Measurements from ENCODE around the gene BCL6B.
"Not testable (repeated sequence)": the region's sequence is repeated elsewhere in the genome, so short reads cannot be mapped to it uniquely, and the experiment has no call there.

BCL6B gene

GRCh38 chr17:7022781-7023571 lies at the start of gene BCL6B:
BCL6B (plus strand) TSS chr17:7023050; CDS start chr17:7023672, 622 bp downstream.
- DNase-seq, result no peak

GRCh38 chr17:6979440-6979839 lies 43.4 kb upstream of the BCL6B start:
- not testable (repeated sequence) for DNase-seq

- no peak for DNase-seq
Observed at GRCh38 chr17:6981426-6981825, 41.4 kb upstream of the BCL6B start.

DNA sequence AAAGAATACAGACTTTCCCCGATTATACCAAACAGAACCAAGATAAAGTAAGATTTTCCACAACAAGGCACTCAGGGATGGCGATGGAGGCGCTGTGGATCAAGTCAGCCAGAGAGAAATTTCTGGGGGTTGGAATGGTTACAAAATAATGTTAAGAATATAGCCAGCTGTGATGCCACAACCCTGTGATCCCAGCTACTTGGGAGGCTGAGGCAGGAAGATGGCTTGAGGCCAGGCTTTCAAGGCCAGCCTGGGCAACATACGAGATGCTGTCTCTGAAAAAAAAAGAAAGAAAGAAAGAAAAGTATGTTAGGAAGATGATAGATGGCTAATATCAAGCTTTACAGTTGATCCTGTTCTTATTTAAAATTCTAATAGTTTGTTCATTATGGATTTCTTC lies 37.6 kb upstream of the BCL6B start:
- no peak for DNase-seq

DNA sequence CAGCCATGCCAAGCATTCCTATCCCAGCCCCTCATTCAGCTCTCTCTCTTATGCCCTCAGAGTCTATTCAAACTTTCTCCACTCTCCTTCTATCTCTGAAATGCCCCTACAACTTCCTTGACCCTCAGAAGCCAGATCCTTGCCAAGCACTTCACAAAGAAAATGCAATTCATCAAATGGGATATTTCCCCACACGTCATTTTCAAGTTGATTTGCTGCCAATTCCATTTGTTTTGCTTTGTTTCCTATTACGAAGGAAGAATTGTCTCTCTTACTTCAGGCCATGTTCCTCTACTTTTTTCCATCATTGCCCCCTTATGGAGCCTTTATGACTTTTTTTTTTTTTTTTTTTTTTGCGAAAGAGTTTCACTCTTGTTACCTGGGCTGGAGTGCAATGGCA lies 36.2 kb upstream of the BCL6B start:
- DNase-seq, result no peak

DNA sequence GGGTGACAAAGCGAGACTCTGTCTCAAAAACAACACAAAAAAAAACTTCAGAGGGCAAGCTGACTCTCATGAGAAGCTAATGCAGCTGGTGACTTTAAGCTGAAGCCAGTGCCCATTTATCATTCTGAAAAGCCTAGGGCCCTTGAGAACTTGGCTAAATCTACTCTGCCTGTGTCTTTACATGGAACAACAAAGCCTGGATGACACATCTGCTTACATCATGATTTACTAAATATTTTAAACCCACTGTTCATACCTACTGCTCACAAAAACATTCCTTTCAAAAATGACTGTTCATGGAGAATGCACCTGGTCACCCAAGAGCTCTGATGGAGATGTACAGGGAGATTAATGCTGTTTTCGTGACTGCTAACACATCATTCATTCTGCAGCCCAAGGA lies 33.1 kb upstream of the BCL6B start:
- DNase-seq, result no peak

DNA sequence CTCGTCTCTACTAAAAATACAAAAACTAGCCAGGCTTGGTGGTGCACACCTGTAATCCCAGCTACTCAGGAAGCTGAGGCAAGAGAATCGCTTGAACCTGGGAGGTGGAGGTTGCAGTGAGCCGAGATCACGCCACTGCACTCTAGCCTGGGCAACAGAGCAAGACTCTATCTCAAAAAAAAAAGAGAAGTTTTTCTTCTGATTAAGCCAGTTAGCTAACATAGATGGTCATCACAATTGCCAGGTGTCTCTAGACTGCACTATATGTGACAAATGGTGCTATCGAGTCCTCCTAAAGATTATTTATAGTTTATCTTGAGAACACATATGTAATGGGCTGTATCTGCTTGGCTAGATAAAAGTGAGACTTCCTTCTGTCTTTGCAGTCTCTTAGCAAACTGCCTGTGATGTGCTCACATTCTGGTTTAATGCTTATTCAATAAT lies 29.2 kb upstream of the BCL6B start:
- DNase-seq, result not testable (repeated sequence)

DNA sequence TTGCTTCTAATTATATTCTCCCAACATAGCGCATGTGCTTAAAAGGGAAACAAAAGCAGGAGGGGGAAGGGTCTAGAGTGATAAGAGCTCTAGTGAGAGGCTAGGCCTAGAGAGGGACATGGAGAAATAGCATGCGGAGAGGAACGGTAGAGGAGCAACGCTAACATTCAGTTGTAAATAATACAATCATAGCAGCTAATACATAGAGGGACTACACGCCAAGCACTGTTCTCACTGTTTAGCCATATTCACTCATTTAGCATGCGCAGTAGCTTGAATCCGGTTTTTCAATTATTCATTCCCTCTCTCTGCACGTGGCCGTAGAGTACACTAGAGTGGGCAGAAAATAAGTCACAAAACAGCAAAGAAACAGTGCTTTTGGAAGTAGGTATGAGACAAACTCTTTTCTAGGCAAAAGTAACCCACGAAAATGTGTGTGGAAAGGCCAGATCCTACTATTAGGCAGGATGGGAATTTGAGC lies 28.7 kb upstream of the BCL6B start:
- no peak for DNase-seq

DNA sequence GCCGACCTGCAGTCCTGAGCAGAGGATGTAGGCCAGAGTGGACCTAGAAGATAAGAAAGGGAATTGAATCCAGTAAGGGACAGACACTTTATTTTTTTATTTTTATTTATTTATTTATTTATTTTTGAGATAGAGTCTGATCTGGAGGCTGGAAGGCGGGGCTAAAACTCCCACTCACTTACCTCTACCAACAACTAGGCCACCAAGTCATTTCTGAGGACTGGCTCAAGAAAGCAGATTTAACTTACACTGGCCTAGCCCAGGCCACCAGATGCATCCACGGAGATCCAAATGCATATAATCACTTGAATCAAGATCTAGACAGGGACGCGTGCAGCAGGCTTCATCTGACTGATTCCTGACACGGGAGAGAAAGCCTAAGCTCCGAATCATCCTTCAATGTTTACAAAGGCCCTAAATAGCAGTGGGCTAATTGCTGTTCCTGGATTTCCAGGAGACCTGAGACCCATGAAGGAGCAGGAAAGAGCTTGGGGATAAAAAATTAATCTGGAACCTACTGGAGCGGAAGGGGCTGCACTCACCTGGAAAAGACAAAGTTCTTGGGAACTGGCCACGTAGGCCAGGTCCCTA lies 28.1 kb upstream of the BCL6B start:
- DNase-seq, result no peak

GRCh38 chr17:6995500-6996255 lies 27.2 kb upstream of the BCL6B start, which contains the start of gene ALOX12:
ALOX12 (plus strand) TSS chr17:6996049; CDS start chr17:6996118, 69 bp downstream.
- peak; percentile 1 for DNase-seq

GRCh38 chr17:6996256-6997011 lies 26.4 kb upstream of the BCL6B start:
- no peak for DNase-seq

DNA sequence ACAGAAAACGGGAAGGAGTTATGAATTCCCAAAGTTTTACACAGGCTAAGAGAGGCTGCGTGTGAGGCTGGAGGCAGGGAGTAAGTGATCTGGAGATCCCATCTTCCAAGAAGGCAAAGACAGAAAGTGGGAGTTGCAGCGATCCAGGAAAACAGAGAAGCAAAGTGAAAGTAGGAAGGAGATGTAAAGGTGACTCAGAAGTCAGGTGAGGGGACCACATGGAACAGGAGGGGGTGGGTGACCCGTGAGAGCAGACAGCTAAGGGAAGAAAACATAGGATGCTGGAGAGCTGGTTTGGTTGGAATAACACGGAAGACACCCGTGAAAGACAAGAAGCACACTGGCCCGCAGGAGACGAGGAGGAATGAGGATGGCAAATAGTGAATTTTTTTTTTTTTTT lies 25.7 kb upstream of the BCL6B start:
- DNase-seq, result no peak

- DNase-seq, result no peak
Observed at GRCh38 chr17:6998855-6999508, 23.9 kb upstream of the BCL6B start.

DNA sequence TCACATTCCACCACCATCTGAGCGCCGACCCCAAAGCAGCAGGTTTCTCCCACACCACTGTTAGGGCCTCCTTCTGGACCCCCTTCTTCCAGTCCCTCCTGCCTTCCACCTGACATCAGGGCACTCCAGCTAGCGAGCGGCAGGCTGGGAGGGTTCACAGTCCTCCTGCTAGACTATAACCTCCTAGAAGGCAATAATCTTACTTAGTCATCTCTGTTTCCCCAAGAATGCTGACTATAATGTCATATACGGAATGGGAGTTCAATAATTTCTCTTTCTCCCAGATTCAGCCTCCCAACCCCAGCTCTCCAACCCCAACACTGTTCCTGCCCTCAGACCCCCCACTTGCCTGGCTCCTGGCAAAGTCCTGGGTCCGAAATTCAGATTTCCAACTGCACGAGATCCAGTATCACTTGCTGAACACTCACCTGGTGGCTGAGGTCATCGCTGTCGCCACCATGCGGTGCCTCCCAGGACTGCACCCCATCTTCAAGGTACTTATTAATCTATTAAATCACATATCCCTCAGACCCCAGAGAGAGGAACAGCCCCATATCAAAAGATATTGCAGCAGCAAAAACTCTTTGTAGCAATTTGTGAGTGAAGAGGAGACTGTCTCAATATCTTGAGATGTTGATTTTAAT lies 21.4 kb upstream of the BCL6B start:
- no peak for DNase-seq

DNA sequence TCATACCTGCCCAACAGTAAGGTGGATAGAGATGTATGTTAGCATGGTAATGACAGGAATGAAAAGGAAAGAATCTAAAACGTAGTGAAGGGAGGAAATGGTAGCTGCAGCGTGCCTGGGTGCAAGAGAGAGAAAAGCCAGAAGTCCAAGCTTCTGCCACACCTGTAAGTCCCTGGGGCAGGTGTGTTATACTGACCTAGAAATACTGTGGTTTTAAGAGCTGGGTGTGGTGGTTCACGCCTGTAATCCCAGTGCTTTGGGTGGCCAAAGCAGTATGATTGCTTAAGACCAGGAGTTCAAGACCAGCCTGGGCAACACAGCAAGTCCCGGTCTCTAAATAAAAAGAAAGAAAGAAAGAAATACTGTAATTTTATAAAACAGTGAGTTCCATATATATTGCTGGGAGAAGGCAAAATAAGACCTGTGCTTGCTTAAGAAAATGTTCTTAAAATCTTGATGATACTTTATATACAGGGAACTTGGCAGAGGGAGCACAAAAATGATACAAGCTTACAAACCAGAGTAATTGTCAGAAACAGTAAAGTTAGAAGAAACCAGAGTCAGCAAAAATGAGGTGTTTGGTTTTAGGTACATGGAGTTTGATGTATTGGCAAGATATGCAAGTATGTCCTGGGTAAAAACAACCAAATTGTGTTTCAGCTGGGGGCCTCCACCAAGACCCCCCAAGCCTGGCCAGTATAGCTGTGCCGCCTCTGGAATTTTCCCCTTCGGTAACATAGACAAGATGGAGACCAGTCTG lies 20.4 kb upstream of the BCL6B start:
- no peak for DNase-seq

DNA sequence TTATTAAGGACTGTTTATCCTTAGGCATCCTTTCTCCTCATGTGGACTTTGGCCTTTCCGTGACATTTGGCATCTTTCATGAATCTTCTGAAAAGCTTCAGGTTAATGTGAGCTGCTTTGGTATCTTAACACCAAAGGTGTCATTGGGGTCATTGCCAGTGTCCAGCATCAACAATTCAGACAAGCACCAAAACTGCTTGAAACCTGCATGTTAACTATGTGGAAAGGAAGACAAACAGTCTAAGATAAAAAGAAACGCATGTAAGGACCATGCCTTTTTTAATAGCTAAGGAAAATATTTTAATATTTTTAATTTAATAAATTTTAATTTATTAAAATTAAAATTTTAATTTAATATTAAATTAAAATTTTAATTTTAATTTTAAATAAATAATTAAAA lies 19.1 kb upstream of the BCL6B start:
- no peak for DNase-seq

- DNase-seq, result peak; percentile 84
Observed at GRCh38 chr17:7004398-7005253, 18.2 kb upstream of the BCL6B start.

DNA sequence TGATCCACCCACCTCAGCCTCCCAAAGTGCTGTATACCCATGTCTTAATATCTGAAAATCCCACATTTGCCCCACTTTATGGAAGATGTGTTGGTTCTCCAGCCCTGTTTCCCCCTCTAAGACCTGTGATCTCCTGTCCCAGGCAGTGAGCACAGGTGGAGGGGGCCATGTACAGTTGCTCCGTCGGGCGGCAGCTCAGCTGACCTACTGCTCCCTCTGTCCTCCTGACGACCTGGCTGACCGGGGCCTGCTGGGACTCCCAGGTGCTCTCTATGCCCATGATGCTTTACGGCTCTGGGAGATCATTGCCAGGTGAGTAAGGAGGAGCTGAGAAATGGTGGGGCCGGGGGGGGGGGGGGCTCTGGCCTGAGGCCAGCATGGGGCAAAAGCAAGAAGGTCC lies 17.1 kb upstream of the BCL6B start:
- no peak for DNase-seq

DNA sequence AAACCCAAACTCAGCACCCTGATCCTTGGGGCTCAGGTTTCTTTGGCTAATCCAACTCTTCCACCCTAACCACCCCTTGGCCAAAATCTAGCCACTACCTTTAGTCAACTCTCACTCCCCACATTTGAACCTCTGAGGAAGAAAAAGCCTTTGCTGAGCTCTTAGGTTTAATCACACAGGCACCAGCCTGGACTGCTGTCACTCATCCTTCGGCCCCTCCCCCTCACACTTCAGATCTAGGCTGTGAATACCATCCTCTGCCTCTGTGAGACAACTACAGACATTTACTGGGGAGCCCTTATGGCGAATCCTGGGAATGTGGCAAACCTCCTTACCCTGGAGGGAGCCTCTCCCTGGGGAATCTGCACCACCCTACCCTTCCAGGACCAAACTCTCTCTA lies 15.7 kb upstream of the BCL6B start:
- no peak for DNase-seq

DNA sequence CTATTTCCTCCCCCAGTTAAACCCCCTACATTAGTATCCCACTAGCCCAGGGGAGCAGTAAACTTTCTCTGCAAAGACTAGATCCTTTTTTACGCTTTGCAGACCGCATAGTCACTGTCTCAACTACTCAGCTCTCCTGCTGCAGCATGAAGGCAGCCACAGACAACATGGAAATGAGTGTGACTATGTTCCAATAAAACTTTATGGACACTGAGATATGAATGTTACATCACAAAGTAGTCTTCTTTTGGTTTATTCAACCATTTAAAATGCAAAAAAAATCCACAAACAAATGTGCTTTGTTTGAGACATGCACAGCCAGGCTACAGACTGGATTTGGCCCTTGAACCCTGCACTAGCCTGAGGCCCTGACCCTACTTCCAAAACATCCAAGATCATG lies 12.3 kb upstream of the BCL6B start:
- no peak for DNase-seq
